Measurements from ENCODE around the gene ALKBH5.
"Not testable (repeated sequence)": the region's sequence is repeated elsewhere in the genome, so short reads cannot be mapped to it uniquely, and the experiment has no call there.

The ALKBH5 gene

GRCh38 chr17:18186627-18186982 is 3.0 kb downstream of the ALKBH5 start:
- DNase-seq, result no peak

GRCh38 chr17:18187226-18187625 is 3.6 kb downstream of the ALKBH5 start:
- DNase-seq, result no peak

GRCh38 chr17:18187821-18188761 is 4.5 kb downstream of the ALKBH5 start:
- no peak for DNase-seq

GRCh38 chr17:18190628-18191235 is 7.1 kb downstream of the ALKBH5 start:
- DNase-seq, result no peak

- no peak for DNase-seq
Observed at GRCh38 chr17:18191236-18191667, 7.6 kb downstream of the ALKBH5 start.

GRCh38 chr17:18191967-18192366 is 8.3 kb downstream of the ALKBH5 start:
- no peak for DNase-seq

- DNase-seq, result no peak
Observed at GRCh38 chr17:18194394-18194793, 10.8 kb downstream of the ALKBH5 start.

GRCh38 chr17:18194804-18195203 is 11.2 kb downstream of the ALKBH5 start:
- no peak for DNase-seq

GRCh38 chr17:18195246-18195645 is 11.6 kb downstream of the ALKBH5 start:
- DNase-seq, result no peak

GRCh38 chr17:18197535-18198194 is 14.0 kb downstream of the ALKBH5 start:
- no peak for DNase-seq

GRCh38 chr17:18198530-18198929 is 14.9 kb downstream of the ALKBH5 start:
- no peak for DNase-seq

- no peak for DNase-seq
Observed at GRCh38 chr17:18201108-18201507, 17.5 kb downstream of the ALKBH5 start.

- DNase-seq, result no peak
Observed at GRCh38 chr17:18203308-18203707, 19.7 kb downstream of the ALKBH5 start.

- no peak for DNase-seq
Observed at GRCh38 chr17:18205861-18206260, 22.2 kb downstream of the ALKBH5 start.

GRCh38 chr17:18206962-18207361 is 23.3 kb downstream of the ALKBH5 start:
- DNase-seq, result no peak

GRCh38 chr17:18208092-18208491 is 24.5 kb downstream of the ALKBH5 start:
- no peak for DNase-seq

GRCh38 chr17:18213666-18214270 is 30.1 kb downstream of the ALKBH5 start:
- DNase-seq, result no peak

- DNase-seq, result not testable (repeated sequence)
Observed at GRCh38 chr17:18216906-18217305, 33.3 kb downstream of the ALKBH5 start.

- DNase-seq, result peak; percentile 73
Observed at GRCh38 chr17:18217412-18218015, 33.9 kb downstream of the ALKBH5 start.

- DNase-seq, result no peak
Observed at GRCh38 chr17:18218756-18219415, 35.3 kb downstream of the ALKBH5 start.

GRCh38 chr17:18224053-18224386 is 40.4 kb downstream of the ALKBH5 start:
- DNase-seq, result no peak

- DNase-seq, result no peak
Observed at GRCh38 chr17:18224387-18225120, 40.9 kb downstream of the ALKBH5 start.
